ENCODE results near the gene WNT5A. TPM values are rescaled to one million over a fixed set of nuclear protein-coding genes. Genes with fewer than 3 reads are reported as not detected.

WNT5A gene
- polyA plus RNA-seq, 1 donor from 2014 or later: 0.59 TPM

GRCh38 chr3:55416331-55416821, 70.7 kb downstream of the WNT5A start:
- Histone ChIP-seq H3K79me2 (replicated peaks; ENCODE audit: insufficient read depth, low read length) (no peaks in the 10 kb centered on the region), H3K27me3 (ENCODE audit: insufficient read depth, low read depth, low read length) (no peaks in the 10 kb centered on the region), H3F3A (ENCODE audit: insufficient read depth, low read length, poor library complexity, severe bottlenecking) (no peaks in the 10 kb centered on the region), H3K36me3 (ENCODE audit: insufficient read depth, low read length) (no peaks in the 10 kb centered on the region), H3K27ac (ENCODE audit: low read length) (no peak overlapping the region), H3K9me2 (ENCODE audit: insufficient read depth, low read length) (no peaks in the 10 kb centered on the region), H3K4me2 (ENCODE audit: low read length) (no peak overlapping the region), H3K4me3 (ENCODE audit: low read length) (no peak overlapping the region), H4K20me1 (ENCODE audit: insufficient read depth) (no peaks in the 10 kb centered on the region), H2AFZ (ENCODE audit: low read depth, low read length) (no peak overlapping the region), H3K9me3 (ENCODE audit: low read length) (no peaks in the 10 kb centered on the region), H3K9ac (ENCODE audit: low read length) (no peak overlapping the region)
- no peak for TF ChIP-seq REST (IDR thresholded peaks at IDR 0.05; ENCODE audit: borderline replicate concordance)
